Measurements from ENCODE around the gene ORM2.

The ORM2 gene

DNA sequence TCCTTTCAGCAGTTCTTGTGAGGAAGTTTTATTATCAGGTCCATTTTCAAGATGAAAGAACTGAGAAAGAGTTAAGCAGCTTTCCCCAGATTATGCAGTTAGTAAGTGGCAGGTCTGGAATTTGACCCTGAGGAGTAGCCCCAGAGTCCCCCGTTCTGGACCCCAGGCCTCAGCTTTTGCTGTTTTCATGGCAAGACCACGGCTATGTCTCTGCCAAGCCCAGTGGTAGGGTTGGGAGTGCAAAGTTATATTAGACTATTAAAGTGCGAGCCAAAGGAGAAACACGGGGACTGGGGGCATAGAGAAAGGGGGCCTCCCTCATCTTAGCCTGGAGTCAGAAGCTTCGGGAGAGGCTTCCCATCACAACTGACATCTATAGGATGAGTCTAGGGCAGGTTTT, 26.1 kb upstream of the ORM2 start:
- no peak overlapping the region for H3K4me3 ChIP-seq (ENCODE audit: low read depth, low read length)
- TF ChIP-seq CTCF (IDR thresholded peaks at IDR 0.05; ENCODE audit: low read depth, low read length) (no peak), MAX (IDR thresholded peaks at IDR 0.05; ENCODE audit: low read depth, low read length) (no peak), MYC (IDR thresholded peaks at IDR 0.05; ENCODE audit: low read depth, low read length) (no peak), POLR2A (IDR thresholded peaks at IDR 0.05; ENCODE audit: extremely low read depth, insufficient read length) (no peak)

GRCh38 chr9:114303977-114304376, 25.7 kb upstream of the ORM2 start:
- no peak overlapping the region for H3K4me3 ChIP-seq (ENCODE audit: low read depth, low read length)
- DNase-seq (ENCODE audit: low read depth): peak; percentile 65
- TF ChIP-seq CTCF (IDR thresholded peaks at IDR 0.05; ENCODE audit: low read depth, low read length): no peak
- TF ChIP-seq MAX (IDR thresholded peaks at IDR 0.05; ENCODE audit: low read depth, low read length): no peak
- no peak for TF ChIP-seq POLR2A (IDR thresholded peaks at IDR 0.05; ENCODE audit: extremely low read depth, insufficient read length)
- TF ChIP-seq MYC (IDR thresholded peaks at IDR 0.05; ENCODE audit: low read depth, low read length): no peak

More for the DNA sequence above, 26.1 kb upstream of the ORM2 start:
- DNase-seq (ENCODE audit: low read depth): no peak

GRCh38 chr9:114304416-114305188, 25.1 kb upstream of the ORM2 start:
- no peak for DNase-seq (ENCODE audit: low read depth)
- H3K4me3 ChIP-seq (ENCODE audit: low read depth, low read length): no peak overlapping the region
- TF ChIP-seq MYC (IDR thresholded peaks at IDR 0.05; ENCODE audit: low read depth, low read length) (no peak), MAX (IDR thresholded peaks at IDR 0.05; ENCODE audit: low read depth, low read length) (no peak), CTCF (IDR thresholded peaks at IDR 0.05; ENCODE audit: low read depth, low read length) (no peak)

DNA sequence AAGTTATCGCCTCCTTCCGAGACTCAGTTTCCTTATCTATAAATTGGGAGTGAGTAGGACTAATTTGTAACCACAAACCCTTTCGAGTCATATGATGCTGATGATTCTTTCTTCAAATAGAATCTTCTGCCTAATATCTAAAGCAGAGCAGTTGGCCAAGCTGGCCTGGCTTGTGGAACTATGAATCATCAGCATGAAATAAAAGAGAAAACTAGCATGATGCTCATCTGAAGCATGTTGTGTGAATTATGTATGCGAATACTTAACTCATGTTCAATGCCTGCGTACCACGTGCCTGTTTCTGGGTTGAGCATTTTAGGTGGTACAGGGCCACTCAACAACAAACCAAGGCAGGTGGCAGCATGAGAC, 21.8 kb upstream of the ORM2 start:
- DNase-seq (ENCODE audit: low read depth): no peak
- H3K4me3 ChIP-seq (ENCODE audit: low read depth, low read length): no peak overlapping the region
- no peak for TF ChIP-seq CTCF (IDR thresholded peaks at IDR 0.05; ENCODE audit: low read depth, low read length)
- no peak for TF ChIP-seq MAX (IDR thresholded peaks at IDR 0.05; ENCODE audit: low read depth, low read length)
- TF ChIP-seq MYC (IDR thresholded peaks at IDR 0.05; ENCODE audit: low read depth, low read length): no peak
- no peak for TF ChIP-seq POLR2A (IDR thresholded peaks at IDR 0.05; ENCODE audit: extremely low read depth, insufficient read length)

DNA sequence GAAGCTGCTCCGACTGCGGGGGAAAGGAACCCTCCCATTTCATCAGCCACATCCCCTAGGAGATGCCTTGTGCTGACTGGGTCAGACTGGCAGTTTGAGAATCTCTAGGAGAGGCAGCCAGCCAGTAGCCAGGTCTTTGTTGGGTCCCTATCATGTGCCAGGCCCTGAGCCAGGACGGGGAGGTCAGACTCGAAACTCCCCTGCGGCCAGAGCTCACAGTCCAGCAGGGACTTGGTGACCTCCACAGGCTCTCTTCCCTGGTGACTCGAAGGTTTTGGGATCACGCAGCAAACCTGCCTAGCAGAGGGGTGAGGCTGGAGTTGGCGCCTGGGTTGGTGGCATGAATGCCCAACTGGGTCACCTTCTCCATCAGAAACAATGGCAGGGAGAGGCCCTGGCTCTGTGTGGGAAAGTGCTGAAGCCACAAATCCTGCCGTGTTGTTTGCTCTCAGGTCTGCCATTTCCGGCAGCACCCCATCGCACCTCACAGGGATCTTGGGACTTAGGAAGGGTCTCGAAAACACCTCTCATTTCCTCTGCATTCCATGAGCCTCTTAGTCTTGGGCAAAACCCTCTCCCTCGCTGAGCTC, 21.2 kb upstream of the ORM2 start:
- no peak for TF ChIP-seq MYC (IDR thresholded peaks at IDR 0.05; ENCODE audit: low read depth, low read length)
- no peak for TF ChIP-seq CTCF (IDR thresholded peaks at IDR 0.05; ENCODE audit: low read depth, low read length)
- TF ChIP-seq MAX (IDR thresholded peaks at IDR 0.05; ENCODE audit: low read depth, low read length): no peak
- TF ChIP-seq POLR2A (IDR thresholded peaks at IDR 0.05; ENCODE audit: extremely low read depth, insufficient read length): no peak
- no peak for DNase-seq (ENCODE audit: low read depth)
- no peak overlapping the region for H3K4me3 ChIP-seq (ENCODE audit: low read depth, low read length)

Data from NB4 (cell line).